ENCODE measurements around the gene FZD8. TPM values are rescaled to one million over a fixed set of nuclear protein-coding genes. Genes with fewer than 3 reads are reported as not detected.
A peak's percentile ranks its signal among the peaks of the same experiment; 100 is the strongest.

The FZD8 gene
- total RNA-seq, 1 donor from 2014 or later: 45.9 TPM

- no peak for TF ChIP-seq CTCF (IDR thresholded peaks at IDR 0.05; ENCODE audit: unreplicated experiment)
- peak overlapping the region; percentile 58 for H3K27ac Mint-ChIP-seq (ENCODE audit: unreplicated experiment)
Observed at GRCh38 chr10:35667270-35667889, 25.3 kb upstream of the FZD8 start.

GRCh38 chr10:35661236-35661635 lies 19.1 kb upstream of the FZD8 start:
- H3K36me3 Mint-ChIP-seq (ENCODE audit: low read depth, unreplicated experiment): peaks cover 6% of the 10 kb centered on the region

More at GRCh38 chr10:35667270-35667889, 25.3 kb upstream of the FZD8 start:
- no peak for DNase-seq (ENCODE audit: low spot score)
- Mint-ChIP-seq H3K4me3 (ENCODE audit: unreplicated experiment) (peak overlapping the region; percentile 30), H3K4me1 (ENCODE audit: unreplicated experiment) (no peaks in the 10 kb centered on the region), H3K36me3 (ENCODE audit: low read depth, unreplicated experiment) (peaks cover 15% of the 10 kb centered on the region), H3K9me3 (ENCODE audit: unreplicated experiment) (peaks cover 7% of the 10 kb centered on the region), H3K27me3 (ENCODE audit: unreplicated experiment) (peaks cover 8% of the 10 kb centered on the region)

GRCh38 chr10:35659456-35659855 lies 17.4 kb upstream of the FZD8 start:
- Mint-ChIP-seq H3K4me3 (ENCODE audit: unreplicated experiment) (no peak overlapping the region), H3K27me3 (ENCODE audit: unreplicated experiment) (no peaks in the 10 kb centered on the region), H3K36me3 (ENCODE audit: low read depth, unreplicated experiment) (peaks cover 6% of the 10 kb centered on the region), H3K27ac (ENCODE audit: unreplicated experiment) (no peak overlapping the region), H3K4me1 (ENCODE audit: unreplicated experiment) (no peaks in the 10 kb centered on the region), H3K9me3 (ENCODE audit: unreplicated experiment) (peaks cover 6% of the 10 kb centered on the region)
- no peak for DNase-seq (ENCODE audit: low spot score)
- no peak for TF ChIP-seq CTCF (IDR thresholded peaks at IDR 0.05; ENCODE audit: unreplicated experiment)

More at GRCh38 chr10:35661236-35661635, 19.1 kb upstream of the FZD8 start:
- Mint-ChIP-seq H3K27me3 (ENCODE audit: unreplicated experiment) (no peaks in the 10 kb centered on the region), H3K9me3 (ENCODE audit: unreplicated experiment) (peaks cover 6% of the 10 kb centered on the region), H3K4me1 (ENCODE audit: unreplicated experiment) (no peaks in the 10 kb centered on the region), H3K27ac (ENCODE audit: unreplicated experiment) (no peak overlapping the region), H3K4me3 (ENCODE audit: unreplicated experiment) (no peak overlapping the region)
- no peak for DNase-seq (ENCODE audit: low spot score)
- TF ChIP-seq CTCF (IDR thresholded peaks at IDR 0.05; ENCODE audit: unreplicated experiment): no peak

- Mint-ChIP-seq H3K4me1 (ENCODE audit: unreplicated experiment) (no peaks in the 10 kb centered on the region), H3K27me3 (ENCODE audit: unreplicated experiment) (no peaks in the 10 kb centered on the region), H3K9me3 (ENCODE audit: unreplicated experiment) (peaks cover 6% of the 10 kb centered on the region), H3K36me3 (ENCODE audit: low read depth, unreplicated experiment) (peaks cover 6% of the 10 kb centered on the region), H3K4me3 (ENCODE audit: unreplicated experiment) (no peak overlapping the region), H3K27ac (ENCODE audit: unreplicated experiment) (no peak overlapping the region)
- TF ChIP-seq CTCF (IDR thresholded peaks at IDR 0.05; ENCODE audit: unreplicated experiment): no peak
- no peak for DNase-seq (ENCODE audit: low spot score)
Observed at GRCh38 chr10:35657621-35658020, 15.5 kb upstream of the FZD8 start.

- no peaks in the 10 kb centered on the region for H3K4me1 Mint-ChIP-seq (ENCODE audit: unreplicated experiment)
- no peaks in the 10 kb centered on the region for H3K9me3 Mint-ChIP-seq (ENCODE audit: unreplicated experiment)
- H3K27me3 Mint-ChIP-seq (ENCODE audit: unreplicated experiment): peaks cover 2% of the 10 kb centered on the region
- H3K4me3 Mint-ChIP-seq (ENCODE audit: unreplicated experiment): no peak overlapping the region
- no peaks in the 10 kb centered on the region for H3K36me3 Mint-ChIP-seq (ENCODE audit: low read depth, unreplicated experiment)
- no peak for DNase-seq (ENCODE audit: low spot score)
- TF ChIP-seq CTCF (IDR thresholded peaks at IDR 0.05; ENCODE audit: unreplicated experiment): no peak
- H3K27ac Mint-ChIP-seq (ENCODE audit: unreplicated experiment): peak overlapping the region; percentile 18
Observed at GRCh38 chr10:35652824-35653223, 10.7 kb upstream of the FZD8 start.

Measured in endothelial cell (in vitro differentiated cells).